GM12801 (cell line): Measurements from ENCODE around the gene DGKZ.

ENCODE experiments used
- TF ChIP-seq, protein P1 (sequence below): IDR thresholded peaks from one replicate; pipeline ENCODE4 v1.5.1; 2011; ENCODE audit warnings: control low read depth; ENCODE audit not compliant: insufficient read length; ENCODE audit errors: extremely low read depth

DGKZ gene

DNA sequence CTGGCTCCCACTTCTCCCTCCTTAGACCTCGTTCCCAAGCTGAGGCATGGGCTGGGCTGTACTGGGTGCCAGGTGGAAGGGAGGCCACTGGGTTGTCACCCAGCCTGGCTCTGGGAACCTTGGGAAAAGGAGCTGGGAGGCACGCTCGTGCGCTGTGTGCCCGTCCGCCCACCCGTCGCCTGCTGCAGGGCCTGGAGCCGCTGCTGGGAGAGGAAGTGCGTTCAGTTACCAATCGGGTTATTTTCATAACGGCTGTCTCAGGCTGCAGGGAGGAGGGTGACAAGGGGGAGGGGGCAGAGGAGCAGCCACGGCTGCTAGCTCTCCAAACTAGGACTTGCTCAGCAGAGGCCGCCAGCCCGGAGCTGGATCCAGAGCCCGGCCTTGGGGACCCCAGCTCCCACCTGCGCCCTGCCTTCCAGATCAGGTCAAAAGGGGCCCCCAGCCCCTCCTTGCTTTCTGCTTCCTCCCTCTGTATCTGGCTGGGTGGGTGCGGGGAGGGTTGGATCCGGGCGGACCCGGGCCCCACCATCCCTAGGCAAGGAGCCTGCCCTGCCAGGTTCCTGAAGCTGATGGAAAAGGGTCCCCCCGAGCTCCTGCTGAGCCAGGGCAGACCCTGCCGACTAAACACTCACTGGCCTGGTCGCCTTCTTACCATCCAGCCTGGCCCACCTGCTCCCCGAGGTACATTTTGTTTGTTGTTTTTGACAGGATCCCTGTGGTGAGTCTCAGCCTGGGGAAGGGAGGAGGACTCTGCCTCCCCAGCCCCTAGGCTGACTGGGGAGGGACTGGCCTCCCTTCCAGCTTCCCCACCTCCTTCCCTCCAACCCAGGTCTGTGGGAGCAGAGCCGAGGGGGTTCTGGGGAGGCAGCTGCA lies 14.3 kb downstream of the DGKZ start:
- TF ChIP-seq, protein P1, sequence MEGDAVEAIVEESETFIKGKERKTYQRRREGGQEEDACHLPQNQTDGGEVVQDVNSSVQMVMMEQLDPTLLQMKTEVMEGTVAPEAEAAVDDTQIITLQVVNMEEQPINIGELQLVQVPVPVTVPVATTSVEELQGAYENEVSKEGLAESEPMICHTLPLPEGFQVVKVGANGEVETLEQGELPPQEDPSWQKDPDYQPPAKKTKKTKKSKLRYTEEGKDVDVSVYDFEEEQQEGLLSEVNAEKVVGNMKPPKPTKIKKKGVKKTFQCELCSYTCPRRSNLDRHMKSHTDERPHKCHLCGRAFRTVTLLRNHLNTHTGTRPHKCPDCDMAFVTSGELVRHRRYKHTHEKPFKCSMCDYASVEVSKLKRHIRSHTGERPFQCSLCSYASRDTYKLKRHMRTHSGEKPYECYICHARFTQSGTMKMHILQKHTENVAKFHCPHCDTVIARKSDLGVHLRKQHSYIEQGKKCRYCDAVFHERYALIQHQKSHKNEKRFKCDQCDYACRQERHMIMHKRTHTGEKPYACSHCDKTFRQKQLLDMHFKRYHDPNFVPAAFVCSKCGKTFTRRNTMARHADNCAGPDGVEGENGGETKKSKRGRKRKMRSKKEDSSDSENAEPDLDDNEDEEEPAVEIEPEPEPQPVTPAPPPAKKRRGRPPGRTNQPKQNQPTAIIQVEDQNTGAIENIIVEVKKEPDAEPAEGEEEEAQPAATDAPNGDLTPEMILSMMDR: no peak

DNA sequence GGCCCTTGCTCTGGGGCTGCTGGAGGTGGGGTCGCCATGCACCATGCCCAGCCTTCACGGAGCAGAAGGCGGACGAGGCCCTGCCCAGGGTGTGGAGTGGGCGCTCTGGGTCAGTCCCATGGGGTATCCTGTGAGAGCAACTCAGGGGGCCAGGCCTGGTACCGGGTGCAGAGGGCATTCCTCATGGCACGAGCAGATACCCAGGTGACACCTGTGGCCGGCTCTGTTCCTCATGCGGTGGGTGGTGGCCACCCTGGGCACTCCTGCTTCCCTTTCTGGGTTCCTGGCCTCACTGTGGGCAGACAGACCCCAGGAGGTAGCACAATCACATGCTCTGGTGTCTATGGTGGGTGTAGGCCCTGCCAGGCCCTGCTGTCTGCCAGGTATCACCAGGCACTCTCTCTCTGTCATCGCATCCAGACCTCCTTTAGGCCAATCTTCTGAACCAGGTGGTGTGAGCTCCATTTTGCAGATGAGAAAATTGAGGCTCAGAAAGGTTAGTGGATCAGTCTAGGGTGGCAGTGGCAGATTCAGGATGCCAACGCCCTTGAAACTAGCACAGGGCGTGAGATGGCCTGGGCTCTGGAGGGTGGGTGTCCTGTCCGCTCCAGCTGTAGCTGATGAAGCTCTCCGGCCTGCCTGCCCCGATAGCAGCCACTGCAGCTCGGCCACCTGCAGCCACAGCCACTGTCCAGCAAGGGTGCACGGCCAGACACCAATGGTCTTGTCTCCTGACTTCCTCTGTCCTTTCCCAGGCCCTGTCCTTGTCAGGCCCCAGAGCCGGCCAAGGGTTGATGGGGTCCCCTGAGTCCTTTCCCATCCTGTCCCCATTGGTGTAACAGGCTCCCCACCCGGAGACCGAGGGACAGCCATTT lies 15.1 kb downstream of the DGKZ start:
- TF ChIP-seq, protein P1: no peak

- TF ChIP-seq, protein P1: no peak
Observed at GRCh38 chr11:46363031-46363407, 15.8 kb downstream of the DGKZ start.

DNA sequence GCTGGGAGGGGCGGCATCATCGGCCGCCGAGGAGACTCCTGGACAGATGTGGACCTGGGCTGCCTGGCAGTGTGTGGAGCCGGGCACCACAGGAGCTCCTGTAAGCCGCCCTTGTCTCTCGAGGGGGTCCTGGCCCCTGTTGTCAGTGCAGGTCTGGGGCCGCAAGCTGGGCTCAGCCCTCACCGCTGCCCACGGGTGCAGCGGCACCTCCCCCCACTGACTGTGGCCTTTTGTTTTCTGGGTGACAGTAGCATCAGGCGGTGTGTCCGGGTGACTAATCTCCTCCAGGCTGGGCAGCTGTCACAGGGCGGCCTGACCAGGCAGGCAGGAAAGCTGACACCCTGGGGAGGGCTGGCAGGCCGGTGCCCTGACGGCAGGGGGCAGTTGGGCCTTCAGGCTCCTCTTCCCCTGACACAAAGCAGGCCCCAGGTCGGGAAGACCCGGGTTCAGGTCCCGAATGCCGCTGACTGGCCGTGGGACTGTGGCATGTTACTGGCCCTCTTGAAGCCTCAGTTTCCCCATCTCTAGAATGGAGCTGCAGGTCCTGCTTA lies 16.3 kb downstream of the DGKZ start:
- TF ChIP-seq, protein P1: no peak

DNA sequence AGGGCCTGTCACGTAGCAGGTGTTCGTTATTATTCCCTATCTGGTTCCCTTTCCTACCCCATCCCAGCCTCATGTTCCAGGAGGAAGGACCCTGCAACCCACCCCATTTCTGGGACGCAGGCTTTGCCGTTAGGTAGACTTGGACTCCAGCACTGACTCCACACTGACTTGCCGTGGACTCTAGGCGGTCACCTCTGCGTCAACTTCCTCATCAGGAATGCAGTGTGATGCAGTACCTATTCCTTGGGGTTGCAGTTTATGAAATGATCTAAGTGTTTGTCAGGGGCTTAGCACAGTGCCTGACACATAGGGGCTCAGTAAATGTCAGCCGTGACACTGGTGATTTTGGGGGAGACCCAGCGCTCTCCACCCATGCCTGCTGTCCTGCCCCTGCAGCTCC lies 16.8 kb downstream of the DGKZ start:
- TF ChIP-seq, protein P1: no peak

DNA sequence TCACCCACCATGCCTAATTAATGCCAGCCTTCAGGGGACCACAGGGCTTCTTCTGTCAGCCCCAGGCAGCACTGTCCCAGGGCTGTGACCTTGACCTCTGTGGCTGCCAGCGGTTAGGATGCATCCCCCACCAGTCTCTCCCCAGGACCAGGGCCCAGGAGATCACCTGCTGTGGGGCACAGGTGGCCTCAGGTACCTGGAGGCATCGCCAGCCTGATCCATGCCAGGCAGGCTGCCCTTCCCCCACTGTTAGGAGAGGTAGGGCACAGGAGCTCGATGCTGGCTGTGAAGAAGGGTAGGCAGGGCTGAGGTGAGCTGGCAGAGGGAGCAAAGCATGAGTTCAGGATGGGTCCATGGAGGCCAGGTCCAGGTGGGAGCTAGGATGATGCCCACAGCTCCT lies 17.5 kb downstream of the DGKZ start:
- TF ChIP-seq, protein P1: no peak

GRCh38 chr11:46366260-46366659 lies 19.0 kb downstream of the DGKZ start:
- TF ChIP-seq, protein P1: no peak
